WTC11 (cell line): ENCODE results near the gene ALKBH4. TPM values are rescaled to one million over a fixed set of nuclear protein-coding genes. Genes with fewer than 3 reads are reported as not detected.
A peak's percentile ranks its signal among the peaks of the same experiment; 100 is the strongest.

Experiments used
- ATAC-seq: fragments of 200-7000 bp; cut with Tn5 transposase; 2 replicates; pipeline ENCODE4 v1.10.0; 2021; ENCODE audit warnings: mild to moderate bottlenecking, moderate library complexity
- CTCF ChIA-PET: fragments of 300-600 bp; sonication (Branson Sonifier 250); formaldehyde crosslinking; loops from one replicate; lab custom pipeline; 2021; ENCODE audit warnings: antibody characterized with exemption; lab: Charles Lee
- POLR2A ChIA-PET: fragments of 350-600 bp; sonication (Branson Sonifier 250); formaldehyde crosslinking; loops from one replicate; lab custom pipeline; 2021; ENCODE audit warnings: antibody characterized with exemption; lab: Charles Lee
- DNase-seq: peaks from one replicate; pipeline ENCODE4 v3.0.0; 2021; ENCODE audit warnings: low spot score
- H3K27ac Mint-ChIP-seq: 2 replicates; pipeline ENCODE4 v1.8.0; 2021; ENCODE audit warnings: mixed read lengths
- H3K27me3 Mint-ChIP-seq: 2 replicates; pipeline ENCODE4 v1.8.0; 2021; ENCODE audit warnings: low read depth, mild to moderate bottlenecking, moderate library complexity, mixed read lengths
- H3K36me3 Mint-ChIP-seq: 2 replicates; pipeline ENCODE4 v1.8.0; 2021; ENCODE audit warnings: mixed read lengths
- H3K4me1 Mint-ChIP-seq: 2 replicates; pipeline ENCODE4 v1.8.0; 2022; ENCODE audit warnings: mixed read lengths
- H3K4me3 Mint-ChIP-seq: 2 replicates; pipeline ENCODE4 v1.8.0; 2021; ENCODE audit warnings: mild to moderate bottlenecking, moderate library complexity, mixed read lengths
- H3K9me3 Mint-ChIP-seq: 2 replicates; pipeline ENCODE4 v1.8.0; 2021; ENCODE audit warnings: mixed read lengths
- CDX4 ChIP-seq: fragments of 250-450 bp; sonication (Bioruptor Pico); IDR thresholded peaks from 2 replicates; pipeline ENCODE4 v1.9.0; 2021; ENCODE audit warnings: moderate library complexity, mild to moderate bottlenecking, inconsistent platforms, borderline replicate concordance
- ELF4 ChIP-seq: sonication (generic); formaldehyde crosslinking; IDR thresholded peaks from 2 replicates; pipeline ENCODE4 v1.8.1; 2022; ENCODE audit warnings: low read depth, mild to moderate bottlenecking, moderate library complexity, missing genetic modification reagents
- FOXP4 ChIP-seq: sonication (generic); formaldehyde crosslinking; IDR thresholded peaks from 2 replicates; pipeline ENCODE4 v1.8.0; 2022; ENCODE audit warnings: mild to moderate bottlenecking, missing genetic modification reagents
- GABPB1 ChIP-seq: sonication (generic); formaldehyde crosslinking; IDR thresholded peaks from 2 replicates; pipeline ENCODE4 v1.8.1; 2023; ENCODE audit warnings: mild to moderate bottlenecking, missing genetic modification reagents
- HMGA2 ChIP-seq: fragments of 250-450 bp; sonication (Bioruptor Pico); IDR thresholded peaks from 2 replicates; pipeline ENCODE4 v1.4.0; 2021; ENCODE audit warnings: mild to moderate bottlenecking, moderate library complexity
- RELA ChIP-seq: sonication (generic); formaldehyde crosslinking; IDR thresholded peaks from 2 replicates; pipeline ENCODE4 v1.8.1; 2022; ENCODE audit warnings: missing genetic modification reagents, mild to moderate bottlenecking, borderline replicate concordance
- TEAD1 ChIP-seq: sonication (generic); formaldehyde crosslinking; IDR thresholded peaks from 2 replicates; pipeline ENCODE4 v1.8.0; 2022; ENCODE audit warnings: mild to moderate bottlenecking, missing genetic modification reagents
- ZNF219 ChIP-seq: sonication (generic); formaldehyde crosslinking; IDR thresholded peaks from 2 replicates; pipeline ENCODE4 v1.8.0; 2023; ENCODE audit warnings: missing genetic modification reagents, mild to moderate bottlenecking, borderline replicate concordance
- ZNF317 ChIP-seq: sonication (generic); formaldehyde crosslinking; IDR thresholded peaks from 2 replicates; pipeline ENCODE4 v1.8.1; 2023; ENCODE audit warnings: low read depth, mild to moderate bottlenecking, moderate library complexity, missing genetic modification reagents, borderline replicate concordance
- total RNA-seq: library from RNA; stranded (reverse); gene quantifications from 3 replicates; pipeline ENCODE4 v1.2.3, GENCODE V29; 2021
- TF ChIP-seq, protein P1 (sequence below): sonication (generic); formaldehyde crosslinking; IDR thresholded peaks from 2 replicates; pipeline ENCODE4 v1.8.1; 2023; ENCODE audit warnings: mild to moderate bottlenecking, missing genetic modification reagents, borderline replicate concordance
- TF ChIP-seq, protein P2 (sequence below): sonication (generic); formaldehyde crosslinking; IDR thresholded peaks from 2 replicates; pipeline ENCODE4 v1.8.0; 2023; ENCODE audit warnings: missing genetic modification reagents
- TF ChIP-seq, protein P3 (sequence below): fragments of 250-450 bp; sonication (Bioruptor Pico); conservative IDR thresholded peaks from 2 replicates; pipeline ENCODE4 v1.9.0; 2021; ENCODE audit warnings: mild to moderate bottlenecking
- TF ChIP-seq, protein P4 (sequence below): fragments of 250-450 bp; sonication (Bioruptor Pico); IDR thresholded peaks from 2 replicates; pipeline ENCODE4 v1.8.0; 2021; ENCODE audit warnings: mild to moderate bottlenecking

ALKBH4 gene
- total RNA-seq, 1 experiment from 2014 or later, result 20.4 TPM

- no peak for ATAC-seq
- H3K27ac Mint-ChIP-seq, result no peak overlapping the region
- no peaks in the 10 kb centered on the region for H3K9me3 Mint-ChIP-seq
- ChIA-PET CTCF (no interaction called here), POLR2A (no interaction called here)
- H3K27me3 Mint-ChIP-seq, result no peaks in the 10 kb centered on the region
- no peaks in the 10 kb centered on the region for H3K4me1 Mint-ChIP-seq
- TF ChIP-seq, protein P1, sequence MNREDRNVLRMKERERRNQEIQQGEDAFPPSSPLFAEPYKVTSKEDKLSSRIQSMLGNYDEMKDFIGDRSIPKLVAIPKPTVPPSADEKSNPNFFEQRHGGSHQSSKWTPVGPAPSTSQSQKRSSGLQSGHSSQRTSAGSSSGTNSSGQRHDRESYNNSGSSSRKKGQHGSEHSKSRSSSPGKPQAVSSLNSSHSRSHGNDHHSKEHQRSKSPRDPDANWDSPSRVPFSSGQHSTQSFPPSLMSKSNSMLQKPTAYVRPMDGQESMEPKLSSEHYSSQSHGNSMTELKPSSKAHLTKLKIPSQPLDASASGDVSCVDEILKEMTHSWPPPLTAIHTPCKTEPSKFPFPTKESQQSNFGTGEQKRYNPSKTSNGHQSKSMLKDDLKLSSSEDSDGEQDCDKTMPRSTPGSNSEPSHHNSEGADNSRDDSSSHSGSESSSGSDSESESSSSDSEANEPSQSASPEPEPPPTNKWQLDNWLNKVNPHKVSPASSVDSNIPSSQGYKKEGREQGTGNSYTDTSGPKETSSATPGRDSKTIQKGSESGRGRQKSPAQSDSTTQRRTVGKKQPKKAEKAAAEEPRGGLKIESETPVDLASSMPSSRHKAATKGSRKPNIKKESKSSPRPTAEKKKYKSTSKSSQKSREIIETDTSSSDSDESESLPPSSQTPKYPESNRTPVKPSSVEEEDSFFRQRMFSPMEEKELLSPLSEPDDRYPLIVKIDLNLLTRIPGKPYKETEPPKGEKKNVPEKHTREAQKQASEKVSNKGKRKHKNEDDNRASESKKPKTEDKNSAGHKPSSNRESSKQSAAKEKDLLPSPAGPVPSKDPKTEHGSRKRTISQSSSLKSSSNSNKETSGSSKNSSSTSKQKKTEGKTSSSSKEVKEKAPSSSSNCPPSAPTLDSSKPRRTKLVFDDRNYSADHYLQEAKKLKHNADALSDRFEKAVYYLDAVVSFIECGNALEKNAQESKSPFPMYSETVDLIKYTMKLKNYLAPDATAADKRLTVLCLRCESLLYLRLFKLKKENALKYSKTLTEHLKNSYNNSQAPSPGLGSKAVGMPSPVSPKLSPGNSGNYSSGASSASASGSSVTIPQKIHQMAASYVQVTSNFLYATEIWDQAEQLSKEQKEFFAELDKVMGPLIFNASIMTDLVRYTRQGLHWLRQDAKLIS (CRISPR knock-in tag), result no peak
- no peak for TF ChIP-seq ZNF219 (CRISPR knock-in tag)
- no peak for TF ChIP-seq TEAD1
- no peak for TF ChIP-seq CDX4 (CRISPR knock-in tag)
- TF ChIP-seq, protein P2, sequence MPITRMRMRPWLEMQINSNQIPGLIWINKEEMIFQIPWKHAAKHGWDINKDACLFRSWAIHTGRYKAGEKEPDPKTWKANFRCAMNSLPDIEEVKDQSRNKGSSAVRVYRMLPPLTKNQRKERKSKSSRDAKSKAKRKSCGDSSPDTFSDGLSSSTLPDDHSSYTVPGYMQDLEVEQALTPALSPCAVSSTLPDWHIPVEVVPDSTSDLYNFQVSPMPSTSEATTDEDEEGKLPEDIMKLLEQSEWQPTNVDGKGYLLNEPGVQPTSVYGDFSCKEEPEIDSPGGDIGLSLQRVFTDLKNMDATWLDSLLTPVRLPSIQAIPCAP (CRISPR knock-in tag), result no peak
- no peak for TF ChIP-seq RELA
- TF ChIP-seq GABPB1 (CRISPR knock-in tag), result no peak
- TF ChIP-seq, protein P3, sequence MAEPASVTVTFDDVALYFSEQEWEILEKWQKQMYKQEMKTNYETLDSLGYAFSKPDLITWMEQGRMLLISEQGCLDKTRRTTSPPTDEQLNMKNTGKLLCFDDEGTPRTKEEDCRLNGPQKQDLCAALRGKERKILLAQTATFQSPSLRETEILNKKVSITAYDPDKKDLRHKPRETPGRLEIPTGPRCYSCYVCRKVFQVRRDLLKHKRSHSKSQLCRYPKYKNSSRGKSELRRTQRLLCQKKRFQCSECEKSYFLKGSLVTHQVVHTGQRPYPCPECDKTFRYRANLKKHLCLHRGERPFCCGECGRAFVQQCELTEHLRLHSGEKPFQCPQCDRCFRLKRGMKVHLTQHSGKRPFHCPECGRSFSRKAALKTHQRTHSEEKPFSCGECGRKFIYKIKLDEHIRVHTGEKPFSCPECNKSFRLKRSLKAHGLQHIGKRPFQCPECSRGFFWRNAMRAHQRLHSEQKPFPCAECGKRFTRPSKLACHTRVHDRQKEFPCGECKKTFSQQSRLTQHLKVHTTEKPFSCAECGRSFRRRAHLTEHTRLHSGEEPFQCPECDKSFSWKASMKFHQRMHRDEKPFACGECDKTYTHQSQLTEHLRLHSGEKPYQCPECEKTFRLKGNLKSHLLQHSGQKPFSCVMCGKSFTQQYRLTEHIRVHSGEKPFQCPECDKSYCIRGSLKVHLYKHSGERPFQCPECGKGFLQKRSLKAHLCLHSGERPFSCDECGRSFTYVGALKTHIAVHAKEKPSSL (CRISPR knock-in tag), result no peak
- TF ChIP-seq, protein P4, sequence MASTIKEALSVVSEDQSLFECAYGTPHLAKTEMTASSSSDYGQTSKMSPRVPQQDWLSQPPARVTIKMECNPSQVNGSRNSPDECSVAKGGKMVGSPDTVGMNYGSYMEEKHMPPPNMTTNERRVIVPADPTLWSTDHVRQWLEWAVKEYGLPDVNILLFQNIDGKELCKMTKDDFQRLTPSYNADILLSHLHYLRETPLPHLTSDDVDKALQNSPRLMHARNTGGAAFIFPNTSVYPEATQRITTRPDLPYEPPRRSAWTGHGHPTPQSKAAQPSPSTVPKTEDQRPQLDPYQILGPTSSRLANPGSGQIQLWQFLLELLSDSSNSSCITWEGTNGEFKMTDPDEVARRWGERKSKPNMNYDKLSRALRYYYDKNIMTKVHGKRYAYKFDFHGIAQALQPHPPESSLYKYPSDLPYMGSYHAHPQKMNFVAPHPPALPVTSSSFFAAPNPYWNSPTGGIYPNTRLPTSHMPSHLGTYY, result no peak
- TF ChIP-seq FOXP4 (CRISPR knock-in tag), result no peak
- TF ChIP-seq HMGA2 (CRISPR knock-in tag), result no peak
- TF ChIP-seq ZNF317 (CRISPR knock-in tag), result no peak
- TF ChIP-seq ELF4 (CRISPR knock-in tag), result no peak
- no peak overlapping the region for H3K4me3 Mint-ChIP-seq
- H3K36me3 Mint-ChIP-seq, result peaks cover 3% of the 10 kb centered on the region; the same call in 1 of the 2 replicates
- peak; percentile 4 for DNase-seq
Observed at GRCh38 chr7:102473271-102473991, 8.8 kb upstream of the ALKBH4 start.
